Measurements from ENCODE around the gene MEDAG.

The MEDAG gene

DNA sequence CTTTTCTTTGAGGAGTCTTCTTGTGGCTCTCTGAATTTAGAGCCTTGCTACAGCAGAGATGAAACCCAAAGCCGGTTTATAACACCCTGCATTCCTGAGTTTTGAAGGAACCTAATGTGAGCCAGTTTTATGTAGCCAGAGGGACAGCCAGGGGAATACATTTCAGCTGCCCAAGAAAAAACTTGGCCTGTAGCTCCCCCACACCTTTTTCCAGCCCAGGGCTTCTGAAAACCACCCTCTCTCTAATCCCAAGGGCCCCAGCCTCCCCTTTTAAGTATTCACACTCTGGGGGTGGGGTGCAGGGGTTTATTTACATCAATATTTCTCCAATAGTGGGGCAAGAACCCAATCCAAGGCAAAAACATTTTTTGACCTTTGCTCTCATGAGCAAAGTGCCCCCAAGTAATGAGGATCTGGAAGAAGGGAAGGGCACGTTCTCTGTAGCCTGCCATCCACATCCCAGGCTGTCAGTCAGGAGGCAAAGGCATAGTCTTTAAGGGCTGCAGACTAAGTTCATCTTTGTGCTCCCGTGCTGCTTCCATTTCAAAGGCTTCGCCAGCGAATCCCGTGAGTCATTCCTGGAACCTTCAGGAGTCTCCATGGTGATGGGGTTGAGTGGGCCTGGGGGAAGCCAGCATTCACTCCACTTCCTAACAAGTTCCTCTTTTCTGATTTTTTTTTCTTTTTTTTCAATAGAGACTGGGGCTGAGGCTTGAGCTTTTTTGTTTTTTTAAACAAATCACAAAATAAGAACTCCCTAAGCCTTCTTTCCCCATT is 33.2 kb upstream of the MEDAG start:
- DNase-seq (ENCODE audit: insufficient read length, low spot score) = no peak
- TF ChIP-seq, protein P1, sequence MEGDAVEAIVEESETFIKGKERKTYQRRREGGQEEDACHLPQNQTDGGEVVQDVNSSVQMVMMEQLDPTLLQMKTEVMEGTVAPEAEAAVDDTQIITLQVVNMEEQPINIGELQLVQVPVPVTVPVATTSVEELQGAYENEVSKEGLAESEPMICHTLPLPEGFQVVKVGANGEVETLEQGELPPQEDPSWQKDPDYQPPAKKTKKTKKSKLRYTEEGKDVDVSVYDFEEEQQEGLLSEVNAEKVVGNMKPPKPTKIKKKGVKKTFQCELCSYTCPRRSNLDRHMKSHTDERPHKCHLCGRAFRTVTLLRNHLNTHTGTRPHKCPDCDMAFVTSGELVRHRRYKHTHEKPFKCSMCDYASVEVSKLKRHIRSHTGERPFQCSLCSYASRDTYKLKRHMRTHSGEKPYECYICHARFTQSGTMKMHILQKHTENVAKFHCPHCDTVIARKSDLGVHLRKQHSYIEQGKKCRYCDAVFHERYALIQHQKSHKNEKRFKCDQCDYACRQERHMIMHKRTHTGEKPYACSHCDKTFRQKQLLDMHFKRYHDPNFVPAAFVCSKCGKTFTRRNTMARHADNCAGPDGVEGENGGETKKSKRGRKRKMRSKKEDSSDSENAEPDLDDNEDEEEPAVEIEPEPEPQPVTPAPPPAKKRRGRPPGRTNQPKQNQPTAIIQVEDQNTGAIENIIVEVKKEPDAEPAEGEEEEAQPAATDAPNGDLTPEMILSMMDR (IDR thresholded peaks at IDR 0.05; ENCODE audit: insufficient read depth, missing control alignments) = no peak

GRCh38 chr13:30873499-30873898 is 32.6 kb upstream of the MEDAG start:
- no peak for FAIRE-seq
- DNase-seq (ENCODE audit: insufficient read length, low spot score) = no peak
- TF ChIP-seq, protein P1 (IDR thresholded peaks at IDR 0.05; ENCODE audit: insufficient read depth, missing control alignments) = no peak

More for the DNA sequence above, 33.2 kb upstream of the MEDAG start:
- no peak for FAIRE-seq

DNA sequence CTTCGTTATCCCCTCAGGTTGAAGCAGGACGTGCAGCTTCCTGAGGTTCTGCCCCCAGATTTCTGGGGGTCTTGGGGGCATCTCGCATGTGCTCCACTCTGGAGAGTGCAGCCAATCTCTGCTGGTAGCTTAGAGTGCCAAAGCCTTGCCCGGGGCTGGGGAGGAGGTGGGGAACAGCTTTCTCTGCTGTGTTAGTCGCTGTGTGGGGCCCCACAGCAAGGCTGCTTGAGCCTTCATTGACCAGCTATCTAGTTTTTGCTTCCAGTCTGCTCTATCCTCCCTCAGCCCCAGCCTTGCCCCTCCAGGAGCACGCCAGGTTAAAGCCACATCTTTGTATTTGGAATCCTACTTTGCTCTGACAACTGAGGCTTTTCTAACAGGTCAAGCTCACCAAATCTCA is 32.0 kb upstream of the MEDAG start:
- TF ChIP-seq, protein P1 (IDR thresholded peaks at IDR 0.05; ENCODE audit: insufficient read depth, missing control alignments) = no peak
- no peak for DNase-seq (ENCODE audit: insufficient read length, low spot score)
- no peak for FAIRE-seq

DNA sequence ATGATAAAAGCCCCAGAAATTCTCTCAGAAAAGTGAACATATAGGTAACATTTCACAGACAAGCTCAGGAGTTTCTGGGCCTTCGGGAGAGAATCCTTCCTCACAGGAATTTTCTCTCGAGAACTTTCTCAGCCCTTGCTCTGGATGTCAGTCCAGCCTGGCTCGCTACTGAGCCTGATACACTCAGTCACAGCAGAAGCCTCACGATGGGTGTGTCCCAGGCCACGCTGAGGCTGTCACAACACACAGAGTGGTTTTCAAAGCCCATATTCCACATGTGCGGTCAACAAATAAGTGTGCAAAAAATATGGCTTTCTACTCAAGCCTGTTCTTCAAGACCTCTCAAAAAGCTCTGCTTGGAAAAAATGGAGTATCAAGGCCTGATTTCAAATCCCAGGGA is 31.5 kb upstream of the MEDAG start:
- TF ChIP-seq, protein P1 (IDR thresholded peaks at IDR 0.05; ENCODE audit: insufficient read depth, missing control alignments) = no peak
- no peak for FAIRE-seq
- no peak for DNase-seq (ENCODE audit: insufficient read length, low spot score)

DNA sequence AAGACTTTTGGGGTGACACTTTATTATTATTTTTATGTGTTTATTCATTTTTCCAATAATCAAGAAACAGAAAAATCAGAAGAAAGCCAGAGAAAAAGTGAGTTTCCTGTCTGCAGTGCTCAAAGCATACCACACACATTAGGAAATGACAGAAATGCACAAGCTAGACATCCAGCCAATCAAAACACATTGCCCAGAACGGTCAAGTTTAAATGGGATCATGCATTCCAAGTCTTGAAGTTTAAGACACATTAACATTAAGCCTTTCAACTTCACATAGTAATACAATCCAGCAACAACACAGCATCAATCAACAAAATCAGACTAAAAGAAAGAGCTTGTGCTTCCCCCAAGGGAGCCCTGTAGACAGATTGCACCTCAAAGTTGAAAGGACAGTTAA is 28.7 kb upstream of the MEDAG start:
- TF ChIP-seq, protein P1 (IDR thresholded peaks at IDR 0.05; ENCODE audit: insufficient read depth, missing control alignments) = no peak
- DNase-seq (ENCODE audit: insufficient read length, low spot score) (no peak), FAIRE-seq (no peak)

DNA sequence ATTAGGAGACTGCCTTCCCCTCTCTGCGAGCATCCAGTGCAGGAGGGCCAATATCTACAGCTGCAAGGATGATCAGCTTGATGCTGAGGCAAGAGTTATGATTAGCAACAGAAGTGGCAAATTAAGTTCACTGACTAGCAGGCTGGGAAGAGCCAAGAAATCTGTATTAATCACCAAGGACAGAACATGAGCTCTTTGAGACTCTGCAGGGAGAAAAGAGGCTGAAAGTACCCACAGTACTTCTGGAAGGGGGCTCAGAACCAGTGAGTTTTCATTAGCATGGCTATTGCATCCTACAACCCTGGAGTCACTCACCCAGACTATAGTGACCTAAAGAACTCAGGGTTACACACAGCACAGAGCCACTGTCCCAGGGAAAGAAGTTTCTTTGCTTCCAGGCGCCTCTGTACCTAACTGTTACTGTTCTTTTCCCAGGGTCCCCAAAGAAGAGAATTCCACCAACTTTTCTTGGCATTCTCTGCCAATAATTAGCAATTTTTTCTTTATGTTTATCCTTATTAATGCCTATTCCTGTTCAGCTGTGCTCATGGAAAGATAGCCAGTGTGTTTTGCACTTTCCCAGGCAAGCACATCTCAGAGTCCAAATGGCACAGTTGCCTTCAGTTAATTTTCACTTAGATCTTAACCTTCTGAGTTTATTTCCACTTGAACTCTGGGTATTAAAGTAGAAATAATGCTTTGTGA is 25.8 kb upstream of the MEDAG start:
- TF ChIP-seq, protein P1 (IDR thresholded peaks at IDR 0.05; ENCODE audit: insufficient read depth, missing control alignments) = no peak
- DNase-seq (ENCODE audit: insufficient read length, low spot score) (no peak), FAIRE-seq (no peak)

GRCh38 chr13:30880856-30881155 is 25.3 kb upstream of the MEDAG start:
- TF ChIP-seq, protein P1 (IDR thresholded peaks at IDR 0.05; ENCODE audit: insufficient read depth, missing control alignments) = no peak
- DNase-seq (ENCODE audit: insufficient read length, low spot score) (no peak), FAIRE-seq (no peak)

All from D721Med (cell line).